ENCODE data around the gene ZNRF3.

The ZNRF3 gene

GRCh38 chr22:29044657-29045176, 161.3 kb downstream of the ZNRF3 start:
- DNase-seq: no peak

GRCh38 chr22:29048822-29049654, 165.7 kb downstream of the ZNRF3 start:
- DNase-seq: no peak

GRCh38 chr22:29049655-29050263, 166.4 kb downstream of the ZNRF3 start:
- DNase-seq: no peak

- DNase-seq: peak; percentile 41
Measured at GRCh38 chr22:29050457-29050856, 167.1 kb downstream of the ZNRF3 start.

- DNase-seq: no peak
Measured at GRCh38 chr22:29053048-29053702, 169.8 kb downstream of the ZNRF3 start.

GRCh38 chr22:29054251-29054767, 170.9 kb downstream of the ZNRF3 start:
- no peak for DNase-seq

- peak; percentile 49 for DNase-seq
Measured at GRCh38 chr22:29055192-29055830, 171.9 kb downstream of the ZNRF3 start.

GRCh38 chr22:29056472-29056871, 173.1 kb downstream of the ZNRF3 start:
- DNase-seq: no peak

GRCh38 chr22:29060251-29060869, 177.0 kb downstream of the ZNRF3 start:
- no peak for DNase-seq

- DNase-seq: no peak
Measured at GRCh38 chr22:29060931-29061330, 177.6 kb downstream of the ZNRF3 start.

- no peak for DNase-seq
Measured at GRCh38 chr22:29061773-29062172, 178.4 kb downstream of the ZNRF3 start, which contains the start of gene C22orf31. TSS of gene C22orf31 (minus strand) at chr22:29061831. CDS start at chr22:29061792, 39 bp downstream.

- DNase-seq: peak; percentile 47
Measured at GRCh38 chr22:29062286-29062821, 179.0 kb downstream of the ZNRF3 start.

- DNase-seq: no peak
Measured at GRCh38 chr22:29065468-29066190, 182.3 kb downstream of the ZNRF3 start.

GRCh38 chr22:29069463-29069862, 186.1 kb downstream of the ZNRF3 start:
- no peak for DNase-seq

GRCh38 chr22:29070490-29070889, 187.1 kb downstream of the ZNRF3 start:
- no peak for DNase-seq

GRCh38 chr22:29071261-29072045, 188.1 kb downstream of the ZNRF3 start:
- peak; percentile 59 for DNase-seq

- DNase-seq: peak; percentile 87
Measured at GRCh38 chr22:29072193-29072978, 189.0 kb downstream of the ZNRF3 start.

- peak; percentile 37 for DNase-seq
Measured at GRCh38 chr22:29072979-29073617, 189.7 kb downstream of the ZNRF3 start, which contains the start of gene KREMEN1. TSS of gene KREMEN1 (plus strand) at chr22:29073035. CDS start at chr22:29073131, 96 bp downstream.
